Caco-2 (cell line): ENCODE data around the gene CRISPLD2. TPM values are rescaled to one million over a fixed set of nuclear protein-coding genes. Genes with fewer than 3 reads are reported as not detected.

ENCODE experiments used
- BruUV-seq: library from RNA; stranded (reverse); fragments of 400-500 nt; replicated peaks from 2 replicates; lab custom pipeline; 2021; lab: Mats Ljungman, UMichigan
- CTCF ChIA-PET: fragments of 300-600 bp; sonication (Branson Sonifier 250); formaldehyde crosslinking; loops from one replicate; lab custom pipeline; 2022; ENCODE audit warnings: antibody characterized with exemption; lab: Charles Lee
- POLR2A ChIA-PET: fragments of 300-600 bp; sonication (Branson Sonifier 250); formaldehyde crosslinking; loops from one replicate; lab custom pipeline; 2022; ENCODE audit warnings: antibody characterized with exemption; lab: Charles Lee
- DNase-seq, 2 experiments: peaks; one replicate each; pipeline versions ENCODE4 v3.0.0 to v3.0.0-alpha.2; 2020 to 2022
- H3K27me3 ChIP-seq: replicated peaks from 2 replicates; pipeline ENCODE4 v1.6.0; 2011; ENCODE audit warnings: low read length; ENCODE audit not compliant: control insufficient read depth, insufficient read depth
- H3K36me3 ChIP-seq: 2 replicates; pipeline ENCODE4 v1.5.1; 2011; ENCODE audit warnings: low read length; ENCODE audit not compliant: control insufficient read depth, insufficient read depth
- H3K4me1 ChIP-seq: fragments of 250-450 bp; sonication (Bioruptor Pico); 2 replicates; pipeline ENCODE4 v1.5.1; 2020; ENCODE audit warnings: mild to moderate bottlenecking
- H3K4me3 ChIP-seq: 2 replicates; pipeline ENCODE4 v1.5.1; 2011; ENCODE audit warnings: low read depth, mild to moderate bottlenecking, control low read depth, low read length
- H3K9me3 ChIP-seq: fragments of 250-450 bp; sonication (Bioruptor Pico); 2 replicates; pipeline ENCODE4 v1.5.1; 2020; ENCODE audit warnings: mild to moderate bottlenecking, moderate library complexity
- H3K27ac Mint-ChIP-seq: one replicate; pipeline ENCODE4 v1.8.0; 2022; ENCODE audit warnings: mixed read lengths; ENCODE audit not compliant: unreplicated experiment
- H3K27me3 Mint-ChIP-seq: one replicate; pipeline ENCODE4 v1.8.0; 2022; ENCODE audit warnings: mixed read lengths; ENCODE audit not compliant: insufficient read depth, unreplicated experiment
- H3K36me3 Mint-ChIP-seq: one replicate; pipeline ENCODE4 v1.8.0; 2022; ENCODE audit warnings: mild to moderate bottlenecking, mixed read lengths; ENCODE audit not compliant: insufficient read depth, unreplicated experiment
- H3K4me1 Mint-ChIP-seq: one replicate; pipeline ENCODE4 v1.8.0; 2022; ENCODE audit warnings: low read depth, mixed read lengths; ENCODE audit not compliant: unreplicated experiment
- H3K4me3 Mint-ChIP-seq: one replicate; pipeline ENCODE4 v1.8.0; 2022; ENCODE audit warnings: mild to moderate bottlenecking, moderate library complexity, mixed read lengths; ENCODE audit not compliant: unreplicated experiment
- H3K9me3 Mint-ChIP-seq: one replicate; pipeline ENCODE4 v1.8.0; 2022; ENCODE audit warnings: mixed read lengths; ENCODE audit not compliant: unreplicated experiment
- CTCF ChIP-seq, 2 experiments: fragments of 200-600 bp in 1 of 2; IDR thresholded peaks; 1 replicate in 1 of 2; 2 replicates in 1 of 2; pipeline versions ENCODE4 v1.5.1 to v1.8.0; 2011 to 2022; ENCODE audit warnings: antibody characterized with exemption in 1 of 2, control low read depth in 1 of 2, inconsistent platforms in 1 of 2, low read depth in 1 of 2, low read length in 1 of 2, mild to moderate bottlenecking in 1 of 2, moderate library complexity in 1 of 2; ENCODE audit not compliant: insufficient read depth in 1 of 2, severe bottlenecking in 1 of 2, unreplicated experiment in 1 of 2
- intact Hi-C: fragments of 100-400 bp; cut with micrococcal nuclease; formaldehyde crosslinking; loops from one replicate; pipeline ENCODE4 v1.10.0; 2022; ENCODE audit not compliant: unreplicated experiment
- total RNA-seq: library from RNA; stranded (reverse); gene quantifications from 2 replicates; pipeline ENCODE4 v1.2.3, GENCODE V29; 2022

CRISPLD2 gene
- total RNA-seq, 1 experiment from 2014 or later: 4.0 TPM

- Mint-ChIP-seq H3K4me1 (no peaks in the 10 kb centered on the region), H3K27me3 (no peaks in the 10 kb centered on the region), H3K4me3 (no peak overlapping the region), H3K27ac (no peak overlapping the region), H3K36me3 (peaks cover 75% of the 10 kb centered on the region), H3K9me3 (no peaks in the 10 kb centered on the region)
- ChIA-PET CTCF (no interaction called here), POLR2A (no interaction called here)
- no peak for TF ChIP-seq CTCF (IDR thresholded peaks at IDR 0.05; ENCODE audit: insufficient read depth in 1 of 2, low read depth in 1 of 2, low read length in 1 of 2, severe bottlenecking in 1 of 2, unreplicated experiment in 1 of 2)
- no peaks in the 10 kb centered on the region for H3K36me3 ChIP-seq
- no peak for DNase-seq
- intact Hi-C loops: no loop called here
- no peaks in the 10 kb centered on the region for H3K27me3 ChIP-seq
- no peak overlapping the region for H3K4me3 ChIP-seq
- H3K4me1 ChIP-seq: no peaks in the 10 kb centered on the region
- BruUV-seq: no TSS peak
- no peaks in the 10 kb centered on the region for H3K9me3 ChIP-seq
Measured at GRCh38 chr16:84780063-84780462, 39.7 kb upstream of the CRISPLD2 start.

GRCh38 chr16:84780544-84781376 is 39.0 kb upstream of the CRISPLD2 start:
- intact Hi-C loops: no loop called here
- Mint-ChIP-seq H3K27me3 (no peaks in the 10 kb centered on the region), H3K9me3 (no peaks in the 10 kb centered on the region), H3K4me1 (no peaks in the 10 kb centered on the region), H3K4me3 (no peak overlapping the region), H3K36me3 (peaks cover 70% of the 10 kb centered on the region), H3K27ac (no peak overlapping the region)
- no peaks in the 10 kb centered on the region for H3K36me3 ChIP-seq
- ChIA-PET POLR2A (no interaction called here), CTCF (no interaction called here)
- H3K9me3 ChIP-seq: no peaks in the 10 kb centered on the region
- TF ChIP-seq CTCF (IDR thresholded peaks at IDR 0.05; ENCODE audit: insufficient read depth in 1 of 2, low read depth in 1 of 2, low read length in 1 of 2, severe bottlenecking in 1 of 2, unreplicated experiment in 1 of 2): no peak
- no peak for DNase-seq
- no peak overlapping the region for H3K4me3 ChIP-seq
- BruUV-seq: no TSS peak
- H3K27me3 ChIP-seq: no peaks in the 10 kb centered on the region
- H3K4me1 ChIP-seq: no peaks in the 10 kb centered on the region

GRCh38 chr16:84782846-84783245 is 36.9 kb upstream of the CRISPLD2 start:
- TF ChIP-seq CTCF (IDR thresholded peaks at IDR 0.05; ENCODE audit: insufficient read depth in 1 of 2, low read depth in 1 of 2, low read length in 1 of 2, severe bottlenecking in 1 of 2, unreplicated experiment in 1 of 2): no peak
- no peaks in the 10 kb centered on the region for H3K4me1 ChIP-seq
- Mint-ChIP-seq H3K9me3 (no peaks in the 10 kb centered on the region), H3K4me1 (no peaks in the 10 kb centered on the region), H3K36me3 (peaks cover 49% of the 10 kb centered on the region), H3K4me3 (no peak overlapping the region), H3K27me3 (no peaks in the 10 kb centered on the region), H3K27ac (no peak overlapping the region)
- ChIA-PET POLR2A (no interaction called here), CTCF (no interaction called here)
- no peak overlapping the region for H3K4me3 ChIP-seq
- intact Hi-C loops: no loop called here
- H3K9me3 ChIP-seq: no peaks in the 10 kb centered on the region
- H3K27me3 ChIP-seq: no peaks in the 10 kb centered on the region
- H3K36me3 ChIP-seq: no peaks in the 10 kb centered on the region
- no peak for DNase-seq
- TSS peak; percentile 9 for BruUV-seq
